ENCODE results near the gene DNER. TPM values are rescaled to one million over a fixed set of nuclear protein-coding genes. Genes with fewer than 3 reads are reported as not detected.
"Not testable (repeated sequence)": the region's sequence is repeated elsewhere in the genome, so short reads cannot be mapped to it uniquely, and the experiment has no call there.

The DNER gene
- total and polyA plus RNA-seq, 7 donors, result 0.10 to 0.87 (median 0.35) TPM; not detected in 1

GRCh38 chr2:229708335-229708734, 6.0 kb downstream of the DNER start:
- Histone ChIP-seq H3K27me3 (ENCODE audit: insufficient read depth in 3 of 3, low read length in 2 of 3) (peaks cover 0 to 35% (median 3%) of the 10 kb centered on the region in 3 donors), H3K27ac (no peak overlapping the region), H3K9me3 (no peaks in the 10 kb centered on the region), H3K36me3 (ENCODE audit: insufficient read depth in 1 of 2, low read depth in 1 of 2) (no peaks in the 10 kb centered on the region), H3K4me3 (no peak overlapping the region), H3K4me1 (no peaks in the 10 kb centered on the region)
- intact Hi-C loops (cut with DNase I), result no loop called here
- TF ChIP-seq CTCF (IDR thresholded peaks at IDR 0.05), result no peak
- WGBS, 3 donors, result 53 to 68% (median 54%) methylated on average over 2 of the region's 2 CpGs
- ATAC-seq, result no peak
- DNase-seq, result no peak

GRCh38 chr2:229703909-229704630, 10.3 kb downstream of the DNER start:
- ATAC-seq (no peak), DNase-seq (no peak)
- no peak for TF ChIP-seq CTCF (IDR thresholded peaks at IDR 0.05)
- Histone ChIP-seq H3K4me3 (no peak overlapping the region), H3K27me3 (ENCODE audit: insufficient read depth in 3 of 3, low read length in 2 of 3) (peaks cover 0 to 3% (median 0%) of the 10 kb centered on the region in 3 donors), H3K27ac (no peak overlapping the region), H3K36me3 (ENCODE audit: insufficient read depth in 1 of 2, low read depth in 1 of 2) (no peaks in the 10 kb centered on the region), H3K4me1 (no peaks in the 10 kb centered on the region), H3K9me3 (no peaks in the 10 kb centered on the region)
- 78 to 83% (median 80%) methylated on average over 5 of the region's 5 CpGs for WGBS, 3 donors
- intact Hi-C loops (cut with DNase I), result no loop called here

GRCh38 chr2:229701716-229702115, 12.6 kb downstream of the DNER start:
- Histone ChIP-seq H3K4me3 (no peak overlapping the region), H3K4me1 (no peaks in the 10 kb centered on the region), H3K9me3 (no peaks in the 10 kb centered on the region), H3K36me3 (ENCODE audit: insufficient read depth in 1 of 2, low read depth in 1 of 2) (no peaks in the 10 kb centered on the region), H3K27ac (no peak overlapping the region), H3K27me3 (ENCODE audit: insufficient read depth in 3 of 3, low read length in 2 of 3) (no peaks in the 10 kb centered on the region)
- TF ChIP-seq CTCF (IDR thresholded peaks at IDR 0.05), result no peak
- WGBS, 3 donors, result 73 to 81% (median 77%) methylated on average over 6 of the region's 6 CpGs
- intact Hi-C loops (cut with DNase I), result no loop called here
- ATAC-seq (no peak), DNase-seq (no peak)

GRCh38 chr2:229701062-229701461, 13.3 kb downstream of the DNER start:
- H3K9me3 ChIP-seq, result no peaks in the 10 kb centered on the region
- H3K27me3 ChIP-seq (ENCODE audit: insufficient read depth in 3 of 3, low read length in 2 of 3), result no peaks in the 10 kb centered on the region
- H3K4me3 ChIP-seq, result no peak overlapping the region
- intact Hi-C loops (cut with DNase I), result no loop called here
- DNase-seq (no peak), ATAC-seq (no peak)
- no peak overlapping the region for H3K27ac ChIP-seq
- no peaks in the 10 kb centered on the region for H3K36me3 ChIP-seq (ENCODE audit: insufficient read depth in 1 of 2, low read depth in 1 of 2)
- 73 to 84% (median 78%) methylated on average over 2 of the region's 2 CpGs for WGBS, 3 donors
- TF ChIP-seq CTCF (IDR thresholded peaks at IDR 0.05), result no peak
- no peaks in the 10 kb centered on the region for H3K4me1 ChIP-seq

- Histone ChIP-seq H3K9me3 (no peaks in the 10 kb centered on the region), H3K4me3 (no peak overlapping the region), H3K27ac (no peak overlapping the region), H3K27me3 (ENCODE audit: insufficient read depth in 3 of 3, low read length in 2 of 3) (no peaks in the 10 kb centered on the region), H3K4me1 (no peaks in the 10 kb centered on the region), H3K36me3 (ENCODE audit: insufficient read depth in 1 of 2, low read depth in 1 of 2) (no peaks in the 10 kb centered on the region)
- no peak for TF ChIP-seq CTCF (IDR thresholded peaks at IDR 0.05)
- ATAC-seq (no peak), DNase-seq (no peak)
- intact Hi-C loops (cut with DNase I), result no loop called here
- 26 to 58% (median 46%) methylated on average over 2 of the region's 2 CpGs for WGBS, 3 donors
Measured at GRCh38 chr2:229695961-229696360, 18.4 kb downstream of the DNER start.

GRCh38 chr2:229693845-229694244, 20.5 kb downstream of the DNER start:
- intact Hi-C loops (cut with DNase I); ATAC-seq: not testable (repeated sequence)
- WGBS, 3 donors, result 44 to 67% (median 63%) methylated on average over 1 of the region's 1 CpG

More at GRCh38 chr2:229693845-229694244, 20.5 kb downstream of the DNER start:
- not testable (repeated sequence) for H3K27me3 ChIP-seq (ENCODE audit: insufficient read depth in 3 of 3, low read length in 2 of 3); H3K9me3 ChIP-seq; H3K36me3 ChIP-seq (ENCODE audit: insufficient read depth in 1 of 2, low read depth in 1 of 2); H3K4me1 ChIP-seq; H3K4me3 ChIP-seq; DNase-seq; H3K27ac ChIP-seq

Data from psoas muscle (tissue), 8 donors.